PC-9 (cell line): Measurements from ENCODE around the gene SLC12A3. TPM values are rescaled to one million over a fixed set of nuclear protein-coding genes. Genes with fewer than 3 reads are reported as not detected.
A peak's percentile ranks its signal among the peaks of the same experiment; 100 is the strongest.

Source experiments
- BruUV-seq: library from RNA; stranded (reverse); fragments of 400-500 nt; replicated peaks from 2 replicates; lab custom pipeline; 2021; lab: Mats Ljungman, UMichigan
- CTCF ChIA-PET: fragments of 300-600 bp; sonication (Branson Sonifier 250); formaldehyde crosslinking; loops from one replicate; lab custom pipeline; 2022; ENCODE audit warnings: antibody characterized with exemption; lab: Charles Lee
- POLR2A ChIA-PET: fragments of 300-600 bp; sonication (Branson Sonifier 250); formaldehyde crosslinking; loops from one replicate; lab custom pipeline; 2022; ENCODE audit warnings: antibody characterized with exemption; ENCODE audit not compliant: unreplicated experiment; lab: Charles Lee
- DNase-seq, 2 experiments: peaks; one replicate each; pipeline versions ENCODE4 v3.0.0 to v3.0.0-alpha.2; 2015 to 2022; ENCODE audit warnings: mixed read lengths in 1 of 2
- H2AFZ ChIP-seq: fragments of 200-600 bp; sonication (generic); 2 replicates; pipeline ENCODE4 v1.8.1; 2017; ENCODE audit warnings: antibody characterized with exemption
- H3F3A ChIP-seq: fragments of 200-600 bp; sonication (generic); 2 replicates; pipeline ENCODE4 v1.8.1; 2017; ENCODE audit warnings: antibody characterized with exemption, mild to moderate bottlenecking, low read depth; ENCODE audit not compliant: insufficient read depth
- H3K27ac ChIP-seq: fragments of 200-600 bp; sonication (generic); 2 replicates; pipeline ENCODE4 v1.6.1; 2016; ENCODE audit warnings: mixed run types
- H3K27me3 ChIP-seq: fragments of 200-600 bp; sonication (generic); 2 replicates; pipeline ENCODE4 v1.6.1; 2016; ENCODE audit warnings: low read depth, mixed run types; ENCODE audit not compliant: insufficient read depth
- H3K36me3 ChIP-seq: fragments of 200-600 bp; sonication (generic); 2 replicates; pipeline ENCODE4 v1.6.1; 2016; ENCODE audit warnings: low read depth, mixed run types
- H3K4me1 ChIP-seq: fragments of 200-600 bp; sonication (generic); replicated peaks from 2 replicates; pipeline ENCODE4 v1.6.1; 2016; ENCODE audit warnings: mixed run types; ENCODE audit not compliant: insufficient read depth
- H3K4me2 ChIP-seq: fragments of 200-600 bp; sonication (generic); 2 replicates; pipeline ENCODE4 v1.6.1; 2017; ENCODE audit warnings: mixed run types
- H3K4me3 ChIP-seq: fragments of 200-600 bp; sonication (generic); 2 replicates; pipeline ENCODE4 v1.6.1; 2016; ENCODE audit warnings: mixed run types
- H3K79me2 ChIP-seq: fragments of 200-600 bp; sonication (generic); 2 replicates; pipeline ENCODE4 v1.6.1; 2017; ENCODE audit warnings: low read depth, mixed run types
- H3K9me2 ChIP-seq: fragments of 200-600 bp; sonication (generic); 2 replicates; pipeline ENCODE4 v1.8.1; 2017; ENCODE audit warnings: mild to moderate bottlenecking; ENCODE audit not compliant: insufficient read depth
- H3K9me3 ChIP-seq: fragments of 200-600 bp; sonication (generic); 2 replicates; pipeline ENCODE4 v1.8.1; 2016; ENCODE audit warnings: low read depth; ENCODE audit not compliant: insufficient read depth
- H4K20me1 ChIP-seq: fragments of 200-600 bp; sonication (generic); 2 replicates; pipeline ENCODE4 v1.8.1; 2017; ENCODE audit not compliant: insufficient read depth
- CTCF ChIP-seq: fragments of 200-600 bp; sonication (generic); conservative IDR thresholded peaks from 2 replicates; pipeline ENCODE4 v1.6.1; 2017; ENCODE audit warnings: mixed run types, antibody characterized with exemption, mild to moderate bottlenecking, moderate library complexity
- EZH2 ChIP-seq: fragments of 200-600 bp; sonication (generic); IDR thresholded peaks from 2 replicates; pipeline ENCODE4 v1.8.0; 2017; ENCODE audit warnings: antibody characterized with exemption, low read depth
- intact Hi-C: fragments of 100-400 bp; cut with micrococcal nuclease; formaldehyde crosslinking; loops from one replicate; pipeline ENCODE4 v1.10.0; 2022; ENCODE audit not compliant: unreplicated experiment
- total RNA-seq: library from RNA; stranded (reverse); gene quantifications from 2 replicates; pipeline ENCODE4 v1.2.3, GENCODE V29; 2021

The SLC12A3 gene
- total RNA-seq, 1 experiment from 2014 or later = 0.26 TPM

- H3K9me2 ChIP-seq = no peaks in the 10 kb centered on the region
- H4K20me1 ChIP-seq = no peaks in the 10 kb centered on the region
- intact Hi-C loops = no loop called here
- no peak overlapping the region for H3K27ac ChIP-seq
- BruUV-seq = no TSS peak
- TF ChIP-seq EZH2 = no peak
- TF ChIP-seq CTCF = no peak
- H3K4me2 ChIP-seq = no peak overlapping the region
- H3K79me2 ChIP-seq = no peaks in the 10 kb centered on the region
- H2AFZ ChIP-seq = no peak overlapping the region
- DNase-seq = peak in 1 of 2 experiments; percentile 11
- peaks cover 5% of the 10 kb centered on the region; the same call in 1 of the 2 replicates for H3F3A ChIP-seq
- no peak overlapping the region for H3K4me3 ChIP-seq
- POLR2A ChIA-PET = no interaction called here
- H3K4me1 ChIP-seq = peaks cover 17% of the 10 kb centered on the region
- no peaks in the 10 kb centered on the region for H3K36me3 ChIP-seq
- CTCF ChIA-PET = no interaction called here
- no peaks in the 10 kb centered on the region for H3K9me3 ChIP-seq
- H3K27me3 ChIP-seq = no peaks in the 10 kb centered on the region
These were observed 9.8 kb upstream of the SLC12A3 start for GRCh38 chr16:56855201-56855600.

- BruUV-seq = no TSS peak
These were observed 9.1 kb upstream of the SLC12A3 start for GRCh38 chr16:56855946-56856345.

GRCh38 chr16:56856876-56857447, 8.0 kb upstream of the SLC12A3 start:
- H3K36me3 ChIP-seq = no peaks in the 10 kb centered on the region
- no peak for TF ChIP-seq EZH2
- TF ChIP-seq CTCF = no peak
- ChIA-PET CTCF (interaction anchor here (0.7 kb wide), 1 partner anchor 37 kb away, joined by 6 read pairs; no protein-coding TSS in a partner anchor), POLR2A (no interaction called here)
- no peaks in the 10 kb centered on the region for H3K9me3 ChIP-seq
- no peak overlapping the region for H3K4me3 ChIP-seq
- H3K27ac ChIP-seq = no peak overlapping the region
- H3K27me3 ChIP-seq = no peaks in the 10 kb centered on the region
- intact Hi-C loops = no loop called here
- peaks cover 7% of the 10 kb centered on the region; the same call in 1 of the 2 replicates for H3F3A ChIP-seq
- no TSS peak for BruUV-seq
- no peaks in the 10 kb centered on the region for H3K9me2 ChIP-seq
- no peaks in the 10 kb centered on the region for H4K20me1 ChIP-seq
- no peak for DNase-seq
- peaks cover 19% of the 10 kb centered on the region for H3K4me1 ChIP-seq
- H3K79me2 ChIP-seq = no peaks in the 10 kb centered on the region
- H3K4me2 ChIP-seq = no peak overlapping the region
- H2AFZ ChIP-seq = no peak overlapping the region

More at GRCh38 chr16:56855946-56856345, 9.1 kb upstream of the SLC12A3 start:
- H3F3A ChIP-seq = peaks cover 7% of the 10 kb centered on the region; the same call in 1 of the 2 replicates
- no peaks in the 10 kb centered on the region for H3K79me2 ChIP-seq
- no peaks in the 10 kb centered on the region for H3K36me3 ChIP-seq
- peak in 1 of 2 experiments; percentile 21 for DNase-seq
- TF ChIP-seq CTCF (no peak), EZH2 (no peak)
- ChIA-PET POLR2A (no interaction called here), CTCF (no interaction called here)
- no peaks in the 10 kb centered on the region for H4K20me1 ChIP-seq
- H2AFZ ChIP-seq = no peak overlapping the region
- H3K9me3 ChIP-seq = no peaks in the 10 kb centered on the region
- no peaks in the 10 kb centered on the region for H3K27me3 ChIP-seq
- intact Hi-C loops = no loop called here
- H3K4me3 ChIP-seq = no peak overlapping the region
- H3K4me1 ChIP-seq = peaks cover 18% of the 10 kb centered on the region
- no peak overlapping the region for H3K4me2 ChIP-seq
- no peaks in the 10 kb centered on the region for H3K9me2 ChIP-seq
- no peak overlapping the region for H3K27ac ChIP-seq
